GM20000 (cell line): ENCODE measurements around the gene BCORL1.

ENCODE experiments used
- DNase-seq: peaks from one replicate; pipeline ENCODE4 v3.0.0; 2012; ENCODE audit warnings: low spot score
- CTCF ChIP-seq: IDR thresholded peaks from 2 replicates; pipeline ENCODE4 v1.5.1; 2012; ENCODE audit warnings: mild to moderate bottlenecking, control low read depth; ENCODE audit errors: extremely low read depth, missing control alignments

BCORL1 gene

GRCh38 chrX:130072345-130072740 lies 89.9 kb downstream of the BCORL1 start:
- DNase-seq, result no peak
- TF ChIP-seq CTCF, result no peak

DNA sequence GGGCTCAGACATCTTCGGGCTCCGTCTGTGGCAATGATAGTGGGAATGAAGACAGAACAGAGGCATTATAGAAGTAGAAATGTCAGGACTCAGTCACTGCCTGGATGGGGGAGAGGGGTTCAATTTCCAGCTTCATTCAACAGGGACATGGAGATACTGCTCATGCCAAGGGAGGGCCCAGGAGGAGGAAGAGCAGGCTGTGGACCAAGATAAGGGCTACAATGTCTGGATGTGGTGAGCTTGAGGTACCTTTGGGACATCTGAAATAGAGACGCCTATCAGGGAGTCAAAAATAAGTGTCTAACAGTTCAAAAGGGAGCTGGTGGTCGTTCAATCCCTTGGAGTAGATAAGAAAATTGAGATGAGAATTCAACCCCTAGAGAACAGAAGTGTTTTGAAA lies 93.3 kb downstream of the BCORL1 start:
- TF ChIP-seq CTCF, result no peak
- DNase-seq, result no peak

- TF ChIP-seq CTCF, result peak; percentile 58
- DNase-seq, result peak; percentile 44
These were observed 97.5 kb downstream of the BCORL1 start for GRCh38 chrX:130079824-130080406.

DNA sequence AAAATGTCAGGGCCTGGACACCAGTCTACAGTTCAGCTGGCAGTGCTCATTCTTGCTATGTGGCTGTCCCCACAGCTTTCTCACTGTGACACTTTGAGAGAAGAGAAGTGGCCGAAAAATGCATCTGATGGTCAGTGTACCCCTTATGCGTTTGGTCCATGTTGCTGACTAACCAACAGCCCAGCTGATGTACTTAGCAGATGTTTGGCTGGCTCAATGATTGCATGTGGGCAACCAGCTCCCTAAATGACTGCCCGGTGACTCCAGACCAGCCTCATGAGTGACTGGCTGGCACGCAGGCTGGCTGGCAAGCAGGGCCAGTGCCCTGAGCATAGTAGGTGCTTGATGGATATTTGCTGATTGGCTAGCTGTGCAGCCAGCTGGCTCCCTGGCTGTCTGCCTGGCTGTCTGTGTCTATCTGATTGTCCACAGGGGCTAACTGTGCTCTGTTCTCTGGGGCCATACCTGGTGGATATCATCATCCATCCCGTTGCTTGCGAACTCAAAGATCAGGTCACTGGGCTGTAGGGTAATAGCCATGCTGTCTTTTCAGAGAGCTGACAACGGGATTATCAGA lies 98.4 kb downstream of the BCORL1 start:
- DNase-seq, result no peak
- no peak for TF ChIP-seq CTCF

DNA sequence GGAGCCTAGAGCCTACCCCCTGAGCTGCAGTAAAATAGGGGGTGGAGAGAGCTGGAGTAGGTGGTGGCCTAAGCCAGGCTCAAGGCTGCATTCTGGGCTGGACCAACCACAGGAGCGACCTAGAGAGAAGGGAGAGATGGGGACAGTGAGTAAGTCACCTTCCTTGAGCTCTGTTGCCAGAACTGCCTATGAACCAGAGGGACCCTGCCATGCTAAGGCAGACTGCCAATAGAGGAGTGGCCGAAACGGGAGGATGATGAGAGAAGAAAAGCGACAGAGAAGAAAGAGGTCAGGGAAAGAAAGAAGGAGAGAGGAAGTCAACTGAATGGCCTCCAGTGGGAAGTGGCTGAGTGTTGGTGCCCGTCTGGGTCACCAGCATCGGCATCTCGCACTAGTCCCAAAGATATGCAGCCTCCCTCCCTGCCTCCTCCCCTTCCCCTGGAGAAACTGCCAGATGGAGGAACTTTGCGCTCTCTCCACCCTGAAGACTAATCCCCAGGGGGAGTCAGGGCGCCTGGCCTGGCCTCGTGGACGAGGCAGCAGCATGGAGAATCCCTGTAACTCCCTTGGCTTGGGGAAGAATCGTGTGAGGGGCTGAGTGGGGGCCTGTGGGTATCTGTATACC lies 99.1 kb downstream of the BCORL1 start:
- no peak for DNase-seq
- no peak for TF ChIP-seq CTCF

- DNase-seq, result peak; percentile 60
- TF ChIP-seq CTCF, result no peak
These were observed 100.0 kb downstream of the BCORL1 start for GRCh38 chrX:130082244-130083106.

GRCh38 chrX:130083107-130083490 lies 100.7 kb downstream of the BCORL1 start:
- no peak for TF ChIP-seq CTCF
- no peak for DNase-seq
